ENCODE data around the gene PPP1R12B.
"Not testable (repeated sequence)": the region's sequence is repeated elsewhere in the genome, so short reads cannot be mapped to it uniquely, and the experiment has no call there.

The PPP1R12B gene

GRCh38 chr1:202493112-202493511, 144.6 kb downstream of the PPP1R12B start:
- DNase-seq: not testable (repeated sequence)

GRCh38 chr1:202498542-202498941, 150.0 kb downstream of the PPP1R12B start:
- DNase-seq: no peak

GRCh38 chr1:202499997-202500396, 151.5 kb downstream of the PPP1R12B start:
- not testable (repeated sequence) for DNase-seq

GRCh38 chr1:202501281-202501680, 152.8 kb downstream of the PPP1R12B start:
- DNase-seq: peak in 1 of 6 experiments; percentile 7

GRCh38 chr1:202505356-202505755, 156.9 kb downstream of the PPP1R12B start:
- DNase-seq: no peak

GRCh38 chr1:202505880-202506575, 157.5 kb downstream of the PPP1R12B start:
- DNase-seq: not testable (repeated sequence)

GRCh38 chr1:202508863-202509262, 160.4 kb downstream of the PPP1R12B start:
- DNase-seq: not testable (repeated sequence)

GRCh38 chr1:202513875-202514274, 165.4 kb downstream of the PPP1R12B start:
- not testable (repeated sequence) for DNase-seq

- no peak for DNase-seq
These were observed 168.0 kb downstream of the PPP1R12B start for GRCh38 chr1:202516434-202516877.

- DNase-seq: not testable (repeated sequence)
These were observed 168.6 kb downstream of the PPP1R12B start for GRCh38 chr1:202517146-202517545.

- not testable (repeated sequence) for DNase-seq
These were observed 169.7 kb downstream of the PPP1R12B start for GRCh38 chr1:202518180-202518579.

- DNase-seq: not testable (repeated sequence)
These were observed 170.4 kb downstream of the PPP1R12B start for GRCh38 chr1:202518905-202519304.

- not testable (repeated sequence) for DNase-seq
These were observed 171.8 kb downstream of the PPP1R12B start for GRCh38 chr1:202520129-202520856.

GRCh38 chr1:202520857-202521216, 172.3 kb downstream of the PPP1R12B start:
- not testable (repeated sequence) for DNase-seq

- DNase-seq: not testable (repeated sequence)
These were observed 173.0 kb downstream of the PPP1R12B start for GRCh38 chr1:202521484-202521883.

- no peak for DNase-seq
These were observed 173.4 kb downstream of the PPP1R12B start for GRCh38 chr1:202521886-202522285.

GRCh38 chr1:202526056-202526455, 177.6 kb downstream of the PPP1R12B start:
- DNase-seq: not testable (repeated sequence)

- not testable (repeated sequence) for DNase-seq
These were observed 179.7 kb downstream of the PPP1R12B start for GRCh38 chr1:202528096-202528722.

- DNase-seq: not testable (repeated sequence)
These were observed 182.2 kb downstream of the PPP1R12B start for GRCh38 chr1:202530686-202531085.

GRCh38 chr1:202531472-202531811, 182.9 kb downstream of the PPP1R12B start:
- no peak for DNase-seq

GRCh38 chr1:202531812-202532616, 183.5 kb downstream of the PPP1R12B start:
- DNase-seq: not testable (repeated sequence)

GRCh38 chr1:202539166-202539574, 190.7 kb downstream of the PPP1R12B start:
- not testable (repeated sequence) for DNase-seq

- not testable (repeated sequence) for DNase-seq
These were observed 191.1 kb downstream of the PPP1R12B start for GRCh38 chr1:202539583-202539982.

Measured in stimulated activated naive CD4-positive, alpha-beta T cell (primary cell).